Prostate gland (tissue), 2 donors: ENCODE measurements around the gene NEB. TPM values are rescaled to one million over a fixed set of nuclear protein-coding genes. Genes with fewer than 3 reads are reported as not detected.

Source experiments
- DNase-seq: peaks from one replicate; pipeline ENCODE4 v3.0.0-alpha.2; 2019; ENCODE audit warnings: low spot score
- H3K27ac ChIP-seq, 2 donors: fragments of 200-600 bp; sonication (generic); 2 replicates each; pipeline ENCODE4 v1.5.1; 2017 to 2019
- H3K27me3 ChIP-seq: fragments of 200-600 bp; sonication (generic); replicated peaks from 2 replicates; pipeline ENCODE4 v1.5.1; 2019; ENCODE audit not compliant: insufficient read depth
- H3K36me3 ChIP-seq, 2 donors: fragments of 200-600 bp; sonication (generic); 1 replicate in 1 of 2; 2 replicates in 1 of 2; pipeline versions ENCODE4 v1.5.1 to v1.8.1; 2017 to 2019
- H3K4me1 ChIP-seq: fragments of 200-600 bp; sonication (generic); replicated peaks from 2 replicates; pipeline ENCODE4 v1.5.1; 2019
- H3K4me3 ChIP-seq, 2 donors: fragments of 200-600 bp; sonication (generic); 2 replicates each; pipeline ENCODE4 v1.5.1; 2017 to 2019
- H3K9me3 ChIP-seq: fragments of 200-600 bp; sonication (generic); 2 replicates; pipeline ENCODE4 v1.5.1; 2017
- CTCF ChIP-seq, 4 experiments: fragments of 200-600 bp in 2 of 4; fragments of 450-650 bp in 2 of 4; sonication (generic) in 2 of 4; IDR thresholded peaks; 1 replicate in 3 of 4; 2 replicates in 1 of 4; pipeline ENCODE4 v1.5.1; 2016 to 2019; ENCODE audit warnings: antibody characterized with exemption in 4 of 4, mild to moderate bottlenecking in 2 of 4, moderate library complexity in 2 of 4
- POLR2A ChIP-seq: fragments of 450-650 bp; IDR thresholded peaks from one replicate; pipeline ENCODE4 v1.6.1; 2016; ENCODE audit warnings: antibody characterized with exemption, mild to moderate bottlenecking
- POLR2AphosphoS5 ChIP-seq: sonication (generic); formaldehyde crosslinking; IDR thresholded peaks from one replicate; pipeline ENCODE4 v1.6.1; 2017; ENCODE audit warnings: antibody characterized with exemption
- WGBS: methylation state at CpG from one replicate; pipeline ENCODE4 v1.1.5; 2018; 5-methylcytosine and 5-hydroxymethylcytosine counted together
- intact Hi-C: fragments of 100-400 bp; cut with DNase I; formaldehyde crosslinking; loops from one replicate; pipeline ENCODE4 v1.14.2; 2022
- total RNA-seq, 2 donors: library from RNA; depleted of rRNA; stranded (reverse); fragments of >200 nt; gene quantifications; one replicate each; pipeline ENCODE4 v1.1.0, GENCODE V29; 2016

The NEB gene
- total RNA-seq, 2 donors from 2014 or later, result 7.3 to 57.9 TPM

- no peaks in the 10 kb centered on the region for H3K9me3 ChIP-seq
- intact Hi-C loops, result no loop called here
- WGBS, result 87% methylated on average over 2 of the region's 2 CpGs
These were observed 45.6 kb downstream of the NEB start for GRCh38 chr2:151688719-151689118.

GRCh38 chr2:151682459-151683003, 51.7 kb downstream of the NEB start:
- no peak for TF ChIP-seq CTCF (IDR thresholded peaks at IDR 0.05)
- TF ChIP-seq POLR2AphosphoS5, result no peak
- no peak for TF ChIP-seq POLR2A
- Histone ChIP-seq H3K4me1 (no peaks in the 10 kb centered on the region), H3K27ac (no peak overlapping the region), H3K27me3 (no peaks in the 10 kb centered on the region), H3K4me3 (no peak overlapping the region), H3K36me3 (no peaks in the 10 kb centered on the region), H3K9me3 (no peaks in the 10 kb centered on the region)
- WGBS, result 62% methylated on average over 4 of the region's 4 CpGs
- intact Hi-C loops, result no loop called here
- no peak for DNase-seq

More at GRCh38 chr2:151688719-151689118, 45.6 kb downstream of the NEB start:
- H3K4me3 ChIP-seq, result no peak overlapping the region
- TF ChIP-seq POLR2A (no peak), CTCF (IDR thresholded peaks at IDR 0.05) (no peak), POLR2AphosphoS5 (no peak)
- H3K27ac ChIP-seq, result no peak overlapping the region
- DNase-seq, result no peak
- H3K36me3 ChIP-seq, result no peaks in the 10 kb centered on the region
- no peaks in the 10 kb centered on the region for H3K4me1 ChIP-seq
- H3K27me3 ChIP-seq, result no peaks in the 10 kb centered on the region

GRCh38 chr2:151681051-151681450, 53.2 kb downstream of the NEB start:
- no peak for TF ChIP-seq POLR2AphosphoS5
- no peak for TF ChIP-seq POLR2A
- TF ChIP-seq CTCF (IDR thresholded peaks at IDR 0.05), result no peak
- intact Hi-C loops, result no loop called here

GRCh38 chr2:151679994-151680393, 54.3 kb downstream of the NEB start:
- DNase-seq, result no peak
- H3K4me3 ChIP-seq, result no peak overlapping the region
- intact Hi-C loops, result no loop called here
- no peak overlapping the region for H3K27ac ChIP-seq
- no peaks in the 10 kb centered on the region for H3K4me1 ChIP-seq
- H3K9me3 ChIP-seq, result no peaks in the 10 kb centered on the region
- H3K27me3 ChIP-seq, result no peaks in the 10 kb centered on the region
- TF ChIP-seq CTCF (IDR thresholded peaks at IDR 0.05) (no peak), POLR2A (no peak), POLR2AphosphoS5 (no peak)
- H3K36me3 ChIP-seq, result no peaks in the 10 kb centered on the region
- 70% methylated on average over 1 of the region's 1 CpG for WGBS

More at GRCh38 chr2:151681051-151681450, 53.2 kb downstream of the NEB start:
- WGBS, result 84% methylated on average over 3 of the region's 3 CpGs
- Histone ChIP-seq H3K27me3 (no peaks in the 10 kb centered on the region), H3K27ac (no peak overlapping the region), H3K36me3 (no peaks in the 10 kb centered on the region), H3K4me1 (no peaks in the 10 kb centered on the region), H3K9me3 (no peaks in the 10 kb centered on the region), H3K4me3 (no peak overlapping the region)
- DNase-seq, result no peak

GRCh38 chr2:151678849-151679248, 55.4 kb downstream of the NEB start:
- TF ChIP-seq CTCF (IDR thresholded peaks at IDR 0.05), result no peak
- TF ChIP-seq POLR2AphosphoS5, result no peak
- TF ChIP-seq POLR2A, result no peak
- intact Hi-C loops, result no loop called here
- Histone ChIP-seq H3K4me1 (no peaks in the 10 kb centered on the region), H3K27ac (no peak overlapping the region), H3K4me3 (no peak overlapping the region), H3K27me3 (no peaks in the 10 kb centered on the region), H3K36me3 (no peaks in the 10 kb centered on the region), H3K9me3 (no peaks in the 10 kb centered on the region)
- DNase-seq, result no peak
- whole genome bisulfite sequencing, result 81% methylated on average over 6 of the region's 6 CpGs
